HFF-Myc (cell line): ENCODE measurements around the gene WASHC4.

ENCODE experiments used
- DNase-seq: peaks from one replicate; pipeline ENCODE4 v3.0.0-alpha.2; 2011; ENCODE audit warnings: low read depth; ENCODE audit errors: extremely low read depth
- H3K4me3 ChIP-seq: replicated peaks from 2 replicates; pipeline ENCODE4 v1.5.1; 2011; ENCODE audit warnings: low read depth, mild to moderate bottlenecking, control low read depth, low read length
- CTCF ChIP-seq: IDR thresholded peaks from 2 replicates; pipeline ENCODE4 v1.5.1; 2012; ENCODE audit warnings: mild to moderate bottlenecking, low read depth, low read length, control low read depth; ENCODE audit errors: missing control alignments

WASHC4 gene

GRCh38 chr12:105194947-105195346, 87.4 kb downstream of the WASHC4 start:
- no peak for DNase-seq
- TF ChIP-seq CTCF, result no peak
- no peak overlapping the region for H3K4me3 ChIP-seq

DNA sequence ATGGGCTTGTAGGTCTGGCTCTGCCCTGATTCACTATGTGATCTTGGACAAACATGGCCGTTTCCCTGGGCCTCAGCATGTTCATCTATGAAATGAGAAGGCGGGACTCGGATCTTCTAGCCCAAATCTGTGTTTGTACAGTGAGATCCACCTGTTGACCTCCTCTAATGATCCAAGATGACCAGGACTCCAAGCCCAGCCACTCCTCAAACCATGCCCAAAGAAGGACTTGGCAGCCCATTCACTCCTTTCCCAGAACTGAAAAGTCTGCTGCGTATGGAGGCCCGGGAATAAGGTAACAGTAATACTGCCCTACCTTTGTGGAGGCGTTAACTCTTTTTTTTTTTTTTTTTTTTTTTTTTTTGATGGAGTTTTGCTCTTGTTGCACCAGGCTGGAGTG, 88.6 kb downstream of the WASHC4 start:
- TF ChIP-seq CTCF, result no peak
- H3K4me3 ChIP-seq, result no peak overlapping the region
- DNase-seq, result no peak

GRCh38 chr12:105198961-105199360, 91.4 kb downstream of the WASHC4 start:
- no peak for TF ChIP-seq CTCF

DNA sequence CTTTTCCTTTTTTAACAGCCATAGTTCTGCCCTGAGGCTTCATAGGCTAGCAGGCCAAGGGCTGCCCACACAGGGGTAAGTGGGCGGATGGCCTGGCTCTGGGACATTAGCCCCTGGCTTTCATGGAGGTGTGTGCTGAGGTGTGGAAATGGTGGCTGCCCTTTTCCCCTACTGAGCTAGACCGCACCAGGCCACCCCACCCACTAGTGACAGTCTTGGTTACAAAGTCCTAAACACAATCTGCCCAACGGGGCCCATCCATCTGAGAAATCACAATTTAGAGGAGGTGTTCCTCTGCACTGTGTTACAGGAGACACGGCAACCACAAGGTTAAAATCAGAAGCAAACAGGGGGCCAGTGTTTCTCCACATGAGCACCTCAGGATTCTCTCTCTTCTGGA, 92.9 kb downstream of the WASHC4 start:
- H3K4me3 ChIP-seq, result no peak overlapping the region
- TF ChIP-seq CTCF, result no peak

More at GRCh38 chr12:105198961-105199360, 91.4 kb downstream of the WASHC4 start:
- H3K4me3 ChIP-seq, result no peak overlapping the region
- DNase-seq, result no peak

DNA sequence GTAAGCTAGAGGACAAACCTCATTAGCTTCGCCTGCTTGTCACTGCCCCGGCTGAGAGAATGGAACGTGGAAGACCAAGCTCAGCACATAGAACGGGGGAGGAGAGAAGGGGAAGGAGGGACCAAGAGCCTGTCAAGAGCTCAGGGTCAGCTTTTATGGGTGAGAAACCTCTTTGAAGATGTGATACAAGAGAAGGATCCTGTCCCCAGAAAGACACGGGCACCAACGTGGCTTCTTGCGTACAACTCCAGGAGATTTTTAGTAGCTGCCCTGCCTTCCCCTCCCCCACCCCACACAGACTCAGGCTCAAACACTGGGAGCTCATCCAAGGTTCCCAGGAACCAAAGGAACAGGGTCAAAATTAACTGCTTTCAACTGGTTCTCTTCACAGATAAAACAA, 93.8 kb downstream of the WASHC4 start:
- TF ChIP-seq CTCF, result no peak
- no peak overlapping the region for H3K4me3 ChIP-seq

More for the DNA sequence above, 92.9 kb downstream of the WASHC4 start:
- DNase-seq, result no peak

GRCh38 chr12:105202202-105202601, 94.7 kb downstream of the WASHC4 start:
- no peak for TF ChIP-seq CTCF
- no peak overlapping the region for H3K4me3 ChIP-seq
- DNase-seq, result no peak

More for the DNA sequence above, 93.8 kb downstream of the WASHC4 start:
- DNase-seq, result no peak

- H3K4me3 ChIP-seq, result no peak overlapping the region
- TF ChIP-seq CTCF, result no peak
- no peak for DNase-seq
Observed at GRCh38 chr12:105204127-105204526, 96.6 kb downstream of the WASHC4 start.
